Measurements from ENCODE around the gene RAP1GDS1. TPM values are rescaled to one million over a fixed set of nuclear protein-coding genes. Genes with fewer than 3 reads are reported as not detected.
A peak's percentile ranks its signal among the peaks of the same experiment; 100 is the strongest.

RAP1GDS1 gene, protein sequence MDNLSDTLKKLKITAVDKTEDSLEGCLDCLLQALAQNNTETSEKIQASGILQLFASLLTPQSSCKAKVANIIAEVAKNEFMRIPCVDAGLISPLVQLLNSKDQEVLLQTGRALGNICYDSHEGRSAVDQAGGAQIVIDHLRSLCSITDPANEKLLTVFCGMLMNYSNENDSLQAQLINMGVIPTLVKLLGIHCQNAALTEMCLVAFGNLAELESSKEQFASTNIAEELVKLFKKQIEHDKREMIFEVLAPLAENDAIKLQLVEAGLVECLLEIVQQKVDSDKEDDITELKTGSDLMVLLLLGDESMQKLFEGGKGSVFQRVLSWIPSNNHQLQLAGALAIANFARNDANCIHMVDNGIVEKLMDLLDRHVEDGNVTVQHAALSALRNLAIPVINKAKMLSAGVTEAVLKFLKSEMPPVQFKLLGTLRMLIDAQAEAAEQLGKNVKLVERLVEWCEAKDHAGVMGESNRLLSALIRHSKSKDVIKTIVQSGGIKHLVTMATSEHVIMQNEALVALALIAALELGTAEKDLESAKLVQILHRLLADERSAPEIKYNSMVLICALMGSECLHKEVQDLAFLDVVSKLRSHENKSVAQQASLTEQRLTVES
- total RNA-seq = 1 to 10 TPM; 5.9 to 8.6 (median 8.2) TPM

DNA sequence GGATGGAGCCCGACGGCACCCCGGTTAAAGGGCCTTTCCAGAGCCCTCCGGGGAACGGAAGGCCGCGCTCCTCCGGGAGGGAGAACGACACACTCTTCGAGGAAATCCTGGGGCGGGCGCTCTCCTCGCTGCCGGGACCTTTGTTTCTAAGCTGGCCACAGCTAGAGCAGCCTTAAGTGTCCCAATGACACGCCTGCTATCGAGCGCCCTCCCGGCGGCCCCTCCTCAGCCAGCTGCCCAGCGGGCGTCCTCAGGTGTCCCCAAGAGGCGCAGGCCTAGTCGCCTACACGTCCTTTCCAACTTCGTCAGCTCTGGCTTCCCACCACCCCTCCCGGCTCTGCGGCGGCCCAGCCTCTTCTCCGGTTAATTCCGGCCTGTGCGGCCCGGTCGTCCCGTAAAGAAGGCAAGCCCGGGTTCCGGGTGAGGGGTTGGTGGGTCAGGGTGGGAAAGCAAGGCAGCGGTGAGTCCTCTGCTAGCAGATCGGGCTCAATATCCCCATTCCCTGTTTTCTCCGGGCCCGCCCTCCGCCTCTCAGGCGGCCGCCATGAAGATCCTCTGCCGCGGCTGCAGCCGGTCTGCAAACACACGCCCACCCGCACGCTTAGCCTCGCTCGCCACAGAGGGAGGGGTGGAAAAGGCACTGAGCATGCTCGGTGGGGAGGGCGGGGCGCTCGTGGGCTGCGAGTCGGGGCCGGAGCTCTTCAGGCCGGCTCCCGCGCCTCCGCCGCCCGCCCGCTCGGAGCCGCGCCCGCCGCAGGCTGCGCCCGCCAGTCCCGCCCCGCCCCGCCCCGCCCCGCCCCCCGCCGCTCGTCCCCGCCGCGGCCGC, at the start of gene RAP1GDS1:
Gene RAP1GDS1, plus strand, starts transcription at position 806 of the 826 bp plus-strand sequence. CDS start 182 bp downstream, outside the sequence.
- in situ Hi-C loops (cut with MboI; ENCODE audit: low sequenced_read_pairs in 4 of 4) = loop anchor here in 1 of 4 donors (10.0 to 25.0 kb wide), 3 partner anchors 116 to 652 kb away; partner anchors contain the start of genes STPG2 and TSPAN5
- peak within 1 kb of the TSS; percentile 90 to 98 (median 96) for H3K4me3 ChIP-seq
- DNase-seq (peak; percentile 93 to 94), ATAC-seq (peak; percentile 86)
- intact Hi-C loops (cut with DNase I; ENCODE audit: low total_unique reads) = loop anchor here (1.0 to 5.0 kb wide), 6 partner anchors 94 to 1690 kb away; partner anchors contain the start of genes EIF4E, H2AZ1, METAP1 and STPG2
- peaks cover 19% of the 10 kb centered on the region in 2 donors for H3K4me1 ChIP-seq
- TF ChIP-seq, protein P1, sequence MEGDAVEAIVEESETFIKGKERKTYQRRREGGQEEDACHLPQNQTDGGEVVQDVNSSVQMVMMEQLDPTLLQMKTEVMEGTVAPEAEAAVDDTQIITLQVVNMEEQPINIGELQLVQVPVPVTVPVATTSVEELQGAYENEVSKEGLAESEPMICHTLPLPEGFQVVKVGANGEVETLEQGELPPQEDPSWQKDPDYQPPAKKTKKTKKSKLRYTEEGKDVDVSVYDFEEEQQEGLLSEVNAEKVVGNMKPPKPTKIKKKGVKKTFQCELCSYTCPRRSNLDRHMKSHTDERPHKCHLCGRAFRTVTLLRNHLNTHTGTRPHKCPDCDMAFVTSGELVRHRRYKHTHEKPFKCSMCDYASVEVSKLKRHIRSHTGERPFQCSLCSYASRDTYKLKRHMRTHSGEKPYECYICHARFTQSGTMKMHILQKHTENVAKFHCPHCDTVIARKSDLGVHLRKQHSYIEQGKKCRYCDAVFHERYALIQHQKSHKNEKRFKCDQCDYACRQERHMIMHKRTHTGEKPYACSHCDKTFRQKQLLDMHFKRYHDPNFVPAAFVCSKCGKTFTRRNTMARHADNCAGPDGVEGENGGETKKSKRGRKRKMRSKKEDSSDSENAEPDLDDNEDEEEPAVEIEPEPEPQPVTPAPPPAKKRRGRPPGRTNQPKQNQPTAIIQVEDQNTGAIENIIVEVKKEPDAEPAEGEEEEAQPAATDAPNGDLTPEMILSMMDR (IDR thresholded peaks at IDR 0.05 in 4 of 5, conservative IDR thresholded peaks at IDR 0.05 in 1 of 5) = no peak
- peak; percentile 80 to 94 for TF ChIP-seq POLR2A (IDR thresholded peaks at IDR 0.05)
- peak within 1 kb of the TSS; percentile 96 to 99 (median 98) for H3K27ac ChIP-seq
- no peaks in the 10 kb centered on the region for H3K36me3 ChIP-seq
- H3K27me3 ChIP-seq = no peaks in the 10 kb centered on the region
- no peaks in the 10 kb centered on the region for H3K9me3 ChIP-seq

DNA sequence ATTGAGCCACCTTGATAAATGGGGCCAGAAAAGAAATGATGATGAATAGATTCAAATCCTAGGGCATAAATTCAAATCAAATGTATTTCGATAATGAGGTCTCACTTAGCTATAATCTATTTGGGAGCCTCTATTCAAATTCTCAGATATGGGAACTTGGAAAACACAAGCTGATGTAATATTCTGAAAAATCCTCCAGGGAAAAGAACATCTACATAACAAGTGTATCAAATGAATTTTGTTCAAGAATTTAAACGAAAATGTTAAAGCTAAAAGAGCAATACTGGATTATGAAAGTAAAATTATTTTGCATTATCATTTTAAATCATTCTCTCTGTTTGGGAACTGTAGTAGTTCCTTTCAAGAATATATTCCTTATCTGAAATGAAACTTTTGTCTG, 38.9 kb upstream of the RAP1GDS1 start:
- Histone ChIP-seq H3K9me3 (no peaks in the 10 kb centered on the region), H3K36me3 (no peaks in the 10 kb centered on the region), H3K27me3 (no peaks in the 10 kb centered on the region), H3K4me1 (no peaks in the 10 kb centered on the region), H3K4me3 (no peak overlapping the region), H3K27ac (no peak overlapping the region)
- intact Hi-C loops (cut with DNase I; ENCODE audit: low total_unique reads) = no loop called here
- TF ChIP-seq POLR2A (IDR thresholded peaks at IDR 0.05) = no peak
- TF ChIP-seq, protein P1 (IDR thresholded peaks at IDR 0.05 in 4 of 5, conservative IDR thresholded peaks at IDR 0.05 in 1 of 5) = no peak
- ATAC-seq = no peak
- no peak for DNase-seq
- in situ Hi-C loops (cut with MboI; ENCODE audit: low sequenced_read_pairs in 4 of 4) = no loop called here

DNA sequence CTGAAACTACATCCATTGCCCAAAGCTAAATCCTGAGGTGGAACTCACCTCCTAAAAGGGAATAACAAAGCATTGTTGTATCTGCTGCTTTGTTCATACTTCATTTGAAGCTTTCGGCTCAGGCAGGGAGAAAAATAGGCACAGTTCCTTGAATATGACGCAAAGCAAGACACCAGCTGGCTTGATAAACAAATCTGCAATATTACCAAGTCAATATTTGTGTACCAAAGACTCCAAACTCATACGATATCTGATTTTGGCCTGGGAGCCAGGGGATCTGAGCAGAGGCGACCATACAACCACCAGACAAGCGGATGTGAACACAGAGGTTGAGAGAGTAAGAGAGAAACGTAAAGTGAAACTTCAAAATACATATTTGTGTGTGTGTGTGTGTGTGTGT, 34.8 kb upstream of the RAP1GDS1 start:
- Histone ChIP-seq H3K36me3 (no peaks in the 10 kb centered on the region), H3K4me1 (no peaks in the 10 kb centered on the region), H3K9me3 (no peaks in the 10 kb centered on the region), H3K27ac (no peak overlapping the region), H3K4me3 (no peak overlapping the region), H3K27me3 (no peaks in the 10 kb centered on the region)
- in situ Hi-C loops (cut with MboI; ENCODE audit: low sequenced_read_pairs in 4 of 4) (no loop called here), intact Hi-C loops (cut with DNase I; ENCODE audit: low total_unique reads) (no loop called here)
- TF ChIP-seq POLR2A (IDR thresholded peaks at IDR 0.05) = no peak
- TF ChIP-seq, protein P1 (IDR thresholded peaks at IDR 0.05 in 4 of 5, conservative IDR thresholded peaks at IDR 0.05 in 1 of 5) = no peak
- ATAC-seq = no peak
- DNase-seq = no peak

DNA sequence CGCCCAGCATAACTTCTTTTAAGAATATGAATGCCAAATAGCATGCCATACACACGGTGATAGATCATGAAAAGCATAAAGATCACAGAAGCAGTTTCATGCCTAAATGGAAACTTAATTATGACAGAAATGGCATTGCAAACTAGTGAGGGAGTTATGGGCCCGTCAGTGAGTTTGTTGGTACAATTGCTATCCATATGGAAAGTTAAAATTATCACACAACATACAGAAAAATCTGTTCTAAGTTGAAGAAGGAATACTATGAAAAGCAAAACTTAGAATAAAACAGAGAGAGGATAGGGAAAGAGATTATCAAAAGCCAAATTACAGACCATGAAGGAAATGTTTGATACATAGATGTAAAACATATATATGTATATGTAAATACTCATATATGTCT, 30.2 kb upstream of the RAP1GDS1 start:
- no peak for TF ChIP-seq POLR2A (IDR thresholded peaks at IDR 0.05)
- TF ChIP-seq, protein P1 (IDR thresholded peaks at IDR 0.05 in 4 of 5, conservative IDR thresholded peaks at IDR 0.05 in 1 of 5) = no peak
- Histone ChIP-seq H3K36me3 (no peaks in the 10 kb centered on the region), H3K27me3 (no peaks in the 10 kb centered on the region), H3K9me3 (no peaks in the 10 kb centered on the region), H3K4me1 (no peaks in the 10 kb centered on the region), H3K27ac (no peak overlapping the region), H3K4me3 (no peak overlapping the region)
- in situ Hi-C loops (cut with MboI; ENCODE audit: low sequenced_read_pairs in 4 of 4) = no loop called here
- DNase-seq (no peak), ATAC-seq (no peak)
- intact Hi-C loops (cut with DNase I; ENCODE audit: low total_unique reads) = no loop called here
